ENCODE data around the gene FBRS.

Gene FBRS

DNA sequence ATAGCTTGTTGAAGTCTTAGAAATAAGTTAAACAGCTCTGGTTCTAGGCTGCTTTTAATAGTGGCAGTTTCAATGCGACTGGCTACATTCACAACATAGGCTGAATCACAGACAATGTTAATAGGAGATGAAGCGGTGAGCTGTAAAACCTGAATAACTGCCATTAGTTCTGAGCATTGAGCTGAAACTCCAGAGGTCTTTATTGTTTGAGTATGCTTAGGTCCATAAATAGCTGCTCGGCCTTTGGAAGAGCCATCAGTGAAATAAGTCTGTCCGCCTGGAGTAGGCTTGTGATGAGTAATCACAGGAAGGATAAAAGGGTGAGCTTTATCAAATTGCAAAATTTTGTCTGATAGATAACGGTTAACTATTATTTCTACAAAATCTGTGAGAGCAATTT is 38.6 kb upstream of the FBRS start:
- Histone ChIP-seq H3K27ac (no peak overlapping the region), H3K4me3 (no peak overlapping the region)
- no peak for TF ChIP-seq CTCF (IDR thresholded peaks at IDR 0.05)
- no peak for DNase-seq (ENCODE audit: low spot score)

DNA sequence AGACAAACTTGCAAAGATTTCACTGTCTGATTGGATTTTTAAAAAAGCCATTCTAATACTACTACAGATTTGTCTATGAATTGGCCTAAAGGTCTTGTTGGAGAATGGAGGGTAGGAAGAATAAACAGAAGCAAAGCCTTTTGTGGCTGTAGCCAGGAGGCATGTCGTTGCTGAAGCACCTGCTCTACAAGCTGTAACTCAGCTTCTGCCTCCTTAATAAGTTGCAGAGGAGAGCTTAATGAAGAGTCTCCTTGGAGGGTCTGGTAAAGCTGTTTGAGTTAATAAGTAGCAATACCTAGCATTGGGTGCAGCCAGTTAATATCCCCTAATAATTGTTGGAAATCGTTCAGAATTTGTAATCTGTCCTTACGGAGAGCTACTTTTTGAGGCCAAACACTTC is 38.1 kb upstream of the FBRS start:
- no peak for DNase-seq (ENCODE audit: low spot score)
- H3K27ac ChIP-seq = no peak overlapping the region
- no peak for TF ChIP-seq CTCF (IDR thresholded peaks at IDR 0.05)
- no peak overlapping the region for H3K4me3 ChIP-seq

GRCh38 chr16:30621765-30622164 is 36.5 kb upstream of the FBRS start:
- DNase-seq (ENCODE audit: low spot score) = no peak
- TF ChIP-seq CTCF (IDR thresholded peaks at IDR 0.05) = no peak
- no peak overlapping the region for H3K4me3 ChIP-seq
- H3K27ac ChIP-seq = no peak overlapping the region

DNA sequence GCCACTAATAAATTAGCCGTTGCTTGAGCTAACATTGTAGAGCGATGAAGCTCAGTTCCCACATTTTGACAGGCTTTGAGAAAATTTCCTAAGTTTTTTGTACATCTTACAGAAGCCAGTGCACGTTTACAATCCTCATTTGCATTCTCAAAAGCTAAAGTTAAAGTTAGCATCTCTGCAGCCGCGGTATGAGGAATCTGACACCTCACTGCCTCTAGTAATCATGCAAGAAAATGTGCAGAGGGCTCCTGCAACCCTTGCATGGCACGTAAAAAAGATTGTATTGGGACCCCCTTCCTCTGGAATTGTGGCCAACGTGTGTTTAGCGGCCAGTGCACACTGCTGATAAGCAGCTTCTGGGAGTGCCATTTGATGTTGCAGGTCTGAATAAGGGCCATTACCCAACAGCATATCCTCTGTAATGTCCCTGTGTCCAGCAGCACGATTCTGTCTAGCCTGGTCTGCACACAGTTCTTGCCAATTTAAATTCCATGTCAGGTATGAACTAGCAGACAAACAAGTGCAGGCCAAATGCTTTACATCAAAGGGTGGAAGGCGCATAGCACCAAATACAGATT is 35.7 kb upstream of the FBRS start:
- Histone ChIP-seq H3K27ac (no peak overlapping the region), H3K4me3 (no peak overlapping the region)
- no peak for DNase-seq (ENCODE audit: low spot score)
- TF ChIP-seq CTCF (IDR thresholded peaks at IDR 0.05) = no peak

DNA sequence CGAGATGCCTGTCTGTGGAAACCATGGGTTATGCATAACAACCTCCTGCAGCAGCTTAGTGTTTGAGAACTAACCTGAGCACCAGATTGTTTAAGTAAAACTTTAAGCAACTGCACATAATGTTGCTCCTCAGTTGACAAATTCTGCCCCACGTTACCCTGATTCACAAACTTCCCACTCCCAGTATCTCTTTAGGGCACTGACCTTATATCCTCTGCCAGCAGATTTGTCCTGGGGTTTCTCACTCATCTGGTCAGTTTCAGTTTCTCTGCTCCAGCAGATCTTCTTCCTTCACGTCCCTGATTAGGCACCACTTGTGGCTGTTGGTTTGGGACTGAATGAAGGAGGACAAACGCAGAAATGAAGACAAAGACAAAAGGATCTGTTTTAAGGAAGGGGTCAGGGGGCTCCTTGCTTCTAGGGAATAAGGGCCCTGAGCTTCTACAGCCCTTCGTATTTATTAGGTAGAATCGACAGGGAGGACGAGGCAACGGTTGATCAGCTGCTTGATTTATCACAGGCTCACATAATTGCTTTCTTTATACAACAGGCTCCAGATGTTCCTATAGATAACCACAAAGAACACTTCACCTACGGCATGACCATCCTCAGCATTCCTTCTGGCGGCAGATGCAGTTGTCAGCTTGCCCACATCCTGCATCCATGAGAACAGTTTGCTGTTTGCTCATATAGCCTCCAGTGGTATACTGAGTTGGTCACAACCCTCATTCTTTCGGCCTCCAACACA is 34.5 kb upstream of the FBRS start:
- H3K4me3 ChIP-seq = no peak overlapping the region
- DNase-seq (ENCODE audit: low spot score) = no peak
- no peak for TF ChIP-seq CTCF (IDR thresholded peaks at IDR 0.05)
- no peak overlapping the region for H3K27ac ChIP-seq

- TF ChIP-seq CTCF (IDR thresholded peaks at IDR 0.05) = no peak
- no peak overlapping the region for H3K4me3 ChIP-seq
- DNase-seq (ENCODE audit: low spot score) = no peak
- H3K27ac ChIP-seq = no peak overlapping the region
Observed at GRCh38 chr16:30626236-30626635, 32.0 kb upstream of the FBRS start.

Measured in coronary artery (tissue), 2 donors.